ENCODE data around the gene POFUT1.
"Not testable (repeated sequence)": the region's sequence is repeated elsewhere in the genome, so short reads cannot be mapped to it uniquely, and the experiment has no call there.

DNA sequence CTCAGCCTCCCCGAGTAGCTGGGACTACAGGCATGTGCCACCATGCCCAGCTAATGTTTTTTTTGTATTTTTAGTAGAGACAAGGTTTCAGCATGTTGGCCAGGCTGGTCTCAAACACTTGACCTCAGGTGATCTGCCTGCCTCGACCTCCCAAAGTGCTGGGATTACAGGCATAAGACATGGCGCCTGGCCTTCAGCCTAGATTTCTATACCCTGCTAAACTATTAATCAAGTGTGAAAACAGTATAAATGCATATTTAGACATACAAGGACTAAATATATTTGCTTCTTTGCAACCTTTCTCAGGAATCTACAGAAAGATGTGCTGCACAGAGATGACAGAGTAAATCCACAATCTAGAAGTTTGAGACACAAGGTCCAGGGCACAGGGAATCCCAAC is 67.5 kb downstream of the POFUT1 start:
- TF ChIP-seq, protein P1, sequence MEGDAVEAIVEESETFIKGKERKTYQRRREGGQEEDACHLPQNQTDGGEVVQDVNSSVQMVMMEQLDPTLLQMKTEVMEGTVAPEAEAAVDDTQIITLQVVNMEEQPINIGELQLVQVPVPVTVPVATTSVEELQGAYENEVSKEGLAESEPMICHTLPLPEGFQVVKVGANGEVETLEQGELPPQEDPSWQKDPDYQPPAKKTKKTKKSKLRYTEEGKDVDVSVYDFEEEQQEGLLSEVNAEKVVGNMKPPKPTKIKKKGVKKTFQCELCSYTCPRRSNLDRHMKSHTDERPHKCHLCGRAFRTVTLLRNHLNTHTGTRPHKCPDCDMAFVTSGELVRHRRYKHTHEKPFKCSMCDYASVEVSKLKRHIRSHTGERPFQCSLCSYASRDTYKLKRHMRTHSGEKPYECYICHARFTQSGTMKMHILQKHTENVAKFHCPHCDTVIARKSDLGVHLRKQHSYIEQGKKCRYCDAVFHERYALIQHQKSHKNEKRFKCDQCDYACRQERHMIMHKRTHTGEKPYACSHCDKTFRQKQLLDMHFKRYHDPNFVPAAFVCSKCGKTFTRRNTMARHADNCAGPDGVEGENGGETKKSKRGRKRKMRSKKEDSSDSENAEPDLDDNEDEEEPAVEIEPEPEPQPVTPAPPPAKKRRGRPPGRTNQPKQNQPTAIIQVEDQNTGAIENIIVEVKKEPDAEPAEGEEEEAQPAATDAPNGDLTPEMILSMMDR (IDR thresholded peaks at IDR 0.05): not testable (repeated sequence)
- not testable (repeated sequence) for TF ChIP-seq POLR2A (IDR thresholded peaks at IDR 0.05)

Measured in esophagus squamous epithelium (tissue), 4 donors.